GM12801 (cell line): ENCODE results near the gene TGM2.

Experiments
- CTCF ChIP-seq: IDR thresholded peaks from one replicate; pipeline ENCODE4 v1.5.1; 2011; ENCODE audit warnings: control low read depth; ENCODE audit not compliant: insufficient read length; ENCODE audit errors: extremely low read depth

TGM2 gene

GRCh38 chr20:38165089-38165965 lies at the start of gene TGM2:
Gene TGM2, minus strand, starts transcription at chr20:38165270. Its CDS starts 72 bp downstream, at chr20:38165198.
- no peak for TF ChIP-seq CTCF

GRCh38 chr20:38214256-38215193 lies 49.5 kb upstream of the TGM2 start:
- TF ChIP-seq CTCF = no peak

GRCh38 chr20:38213607-38213940 lies 48.5 kb upstream of the TGM2 start:
- no peak for TF ChIP-seq CTCF

- no peak for TF ChIP-seq CTCF
These were observed 47.9 kb upstream of the TGM2 start for GRCh38 chr20:38212806-38213606.

GRCh38 chr20:38211200-38212097 lies 46.4 kb upstream of the TGM2 start:
- TF ChIP-seq CTCF = no peak

GRCh38 chr20:38210741-38211140 lies 45.7 kb upstream of the TGM2 start:
- TF ChIP-seq CTCF = no peak
